SU-DHL-6 (cell line): ENCODE measurements around the gene SRPK3.

ENCODE experiments used
- EZH2phosphoT487 ChIP-seq: fragments of 200-600 bp; sonication (generic), shearing (Covaris generic); conservative IDR thresholded peaks from 2 replicates; pipeline ENCODE4 v1.6.1; 2018; ENCODE audit warnings: mild to moderate bottlenecking, antibody characterized with exemption, low read length, moderate library complexity, mixed read lengths
- TF ChIP-seq, protein P1 (sequence below): fragments of 200-600 bp; sonication (generic); IDR thresholded peaks from one replicate; pipeline ENCODE4 v1.5.1; 2017; ENCODE audit warnings: antibody characterized with exemption, mild to moderate bottlenecking, low read length, moderate library complexity; ENCODE audit not compliant: insufficient read depth, poor library complexity, severe bottlenecking

DNA sequence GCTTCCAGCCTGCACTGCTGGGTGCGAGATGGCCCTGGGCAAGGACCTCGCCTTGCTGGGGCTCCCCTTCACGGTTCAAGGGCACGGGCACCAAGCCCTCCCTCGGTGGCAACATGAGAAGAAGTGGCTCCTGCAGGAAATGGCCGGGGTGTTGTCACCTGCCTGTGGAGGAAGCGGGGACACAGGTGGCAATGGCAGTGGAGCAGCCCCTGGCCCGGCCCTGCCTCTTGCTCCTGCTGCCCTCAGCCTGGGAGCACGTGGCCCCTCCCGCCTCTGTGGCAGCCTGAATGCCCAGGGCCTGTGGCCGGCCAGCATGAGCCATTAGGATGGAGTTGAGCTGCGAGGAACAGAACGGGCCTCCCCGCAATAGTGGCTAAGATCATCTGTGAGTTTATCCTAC is 39.4 kb upstream of the SRPK3 start:
- TF ChIP-seq, protein P1, sequence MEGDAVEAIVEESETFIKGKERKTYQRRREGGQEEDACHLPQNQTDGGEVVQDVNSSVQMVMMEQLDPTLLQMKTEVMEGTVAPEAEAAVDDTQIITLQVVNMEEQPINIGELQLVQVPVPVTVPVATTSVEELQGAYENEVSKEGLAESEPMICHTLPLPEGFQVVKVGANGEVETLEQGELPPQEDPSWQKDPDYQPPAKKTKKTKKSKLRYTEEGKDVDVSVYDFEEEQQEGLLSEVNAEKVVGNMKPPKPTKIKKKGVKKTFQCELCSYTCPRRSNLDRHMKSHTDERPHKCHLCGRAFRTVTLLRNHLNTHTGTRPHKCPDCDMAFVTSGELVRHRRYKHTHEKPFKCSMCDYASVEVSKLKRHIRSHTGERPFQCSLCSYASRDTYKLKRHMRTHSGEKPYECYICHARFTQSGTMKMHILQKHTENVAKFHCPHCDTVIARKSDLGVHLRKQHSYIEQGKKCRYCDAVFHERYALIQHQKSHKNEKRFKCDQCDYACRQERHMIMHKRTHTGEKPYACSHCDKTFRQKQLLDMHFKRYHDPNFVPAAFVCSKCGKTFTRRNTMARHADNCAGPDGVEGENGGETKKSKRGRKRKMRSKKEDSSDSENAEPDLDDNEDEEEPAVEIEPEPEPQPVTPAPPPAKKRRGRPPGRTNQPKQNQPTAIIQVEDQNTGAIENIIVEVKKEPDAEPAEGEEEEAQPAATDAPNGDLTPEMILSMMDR, result no peak
- no peak for TF ChIP-seq EZH2phosphoT487
